DOHH2 (cell line): ENCODE results near the gene SYN1.

ENCODE experiments used
- H3F3A ChIP-seq: fragments of 200-600 bp; sonication (generic), shearing (Covaris generic); 2 replicates; pipeline ENCODE4 v1.6.0; 2016; ENCODE audit warnings: antibody characterized with exemption, mild to moderate bottlenecking; ENCODE audit not compliant: control insufficient read depth, insufficient read depth
- H3K27ac ChIP-seq: fragments of 200-600 bp; sonication (generic); 2 replicates; pipeline ENCODE4 v1.5.1; 2014; ENCODE audit warnings: low read depth, mild to moderate bottlenecking, low read length, moderate library complexity
- H3K27me3 ChIP-seq: fragments of 200-600 bp; sonication (generic); 2 replicates; pipeline ENCODE4 v1.6.1; 2014; ENCODE audit warnings: mild to moderate bottlenecking, low read length, mixed read lengths; ENCODE audit not compliant: control insufficient read depth
- H3K36me3 ChIP-seq: fragments of 200-600 bp; sonication (generic); 2 replicates; pipeline ENCODE4 v1.6.1; 2014; ENCODE audit warnings: mild to moderate bottlenecking, low read length, moderate library complexity, mixed read lengths; ENCODE audit not compliant: control insufficient read depth
- H3K4me1 ChIP-seq: fragments of 200-600 bp; sonication (generic); 2 replicates; pipeline ENCODE4 v1.6.1; 2014; ENCODE audit warnings: mild to moderate bottlenecking, low read length, mixed read lengths; ENCODE audit not compliant: control insufficient read depth
- H3K4me2 ChIP-seq: fragments of 200-600 bp; sonication (generic); 2 replicates; pipeline ENCODE4 v1.6.0; 2014; ENCODE audit warnings: mild to moderate bottlenecking, low read length, moderate library complexity
- H3K4me3 ChIP-seq: fragments of 200-600 bp; sonication (generic); 2 replicates; pipeline ENCODE4 v1.5.1; 2014; ENCODE audit warnings: mild to moderate bottlenecking, low read length, mixed read lengths
- H3K79me2 ChIP-seq: fragments of 200-600 bp; sonication (generic); 2 replicates; pipeline ENCODE4 v1.6.1; 2014; ENCODE audit warnings: mild to moderate bottlenecking, low read length, mixed read lengths; ENCODE audit not compliant: control insufficient read depth
- H3K9me2 ChIP-seq: fragments of 200-600 bp; sonication (generic); replicated peaks from 2 replicates; pipeline ENCODE4 v1.6.1; 2014; ENCODE audit warnings: mild to moderate bottlenecking, low read length, mixed read lengths; ENCODE audit not compliant: control insufficient read depth
- H3K9me3 ChIP-seq: fragments of 200-600 bp; sonication (generic); 2 replicates; pipeline ENCODE4 v1.6.1; 2014; ENCODE audit warnings: antibody characterized with exemption, low read length, mixed read lengths; ENCODE audit not compliant: control insufficient read depth, insufficient read depth
- H4K20me1 ChIP-seq: fragments of 200-600 bp; sonication (generic); 2 replicates; pipeline ENCODE4 v1.6.0; 2014; ENCODE audit warnings: low read depth, mild to moderate bottlenecking, antibody characterized with exemption, low read length, moderate library complexity; ENCODE audit not compliant: control insufficient read depth, insufficient read depth
- CTCF ChIP-seq: fragments of 200-600 bp; sonication (generic); IDR thresholded peaks from one replicate; pipeline ENCODE4 v1.5.1; 2014; ENCODE audit warnings: antibody characterized with exemption, mild to moderate bottlenecking, low read depth, low read length; ENCODE audit not compliant: poor library complexity, severe bottlenecking
- EZH2phosphoT487 ChIP-seq: fragments of 200-600 bp; sonication (generic); IDR thresholded peaks from 2 replicates; pipeline ENCODE4 v1.6.1; 2017; ENCODE audit warnings: borderline replicate concordance, mild to moderate bottlenecking, antibody characterized with exemption, low read length, moderate library complexity, mixed read lengths

SYN1 gene

GRCh38 chrX:47613082-47613481, 6.6 kb downstream of the SYN1 start:
- no peaks in the 10 kb centered on the region for H3F3A ChIP-seq
- H3K4me1 ChIP-seq, result no peaks in the 10 kb centered on the region
- H3K9me3 ChIP-seq, result no peaks in the 10 kb centered on the region
- H3K27ac ChIP-seq, result no peak overlapping the region
- H3K79me2 ChIP-seq, result no peaks in the 10 kb centered on the region
- no peak overlapping the region for H3K4me2 ChIP-seq
- H4K20me1 ChIP-seq, result no peaks in the 10 kb centered on the region
- H3K27me3 ChIP-seq, result no peaks in the 10 kb centered on the region; the same call in 1 of the 2 replicates
- H3K9me2 ChIP-seq, result no peaks in the 10 kb centered on the region
- H3K36me3 ChIP-seq, result no peaks in the 10 kb centered on the region
- no peak for TF ChIP-seq EZH2phosphoT487
- no peak for TF ChIP-seq CTCF
- no peak overlapping the region for H3K4me3 ChIP-seq

GRCh38 chrX:47612418-47612817, 7.2 kb downstream of the SYN1 start:
- Histone ChIP-seq H3K36me3 (no peaks in the 10 kb centered on the region), H3K79me2 (no peaks in the 10 kb centered on the region), H3K27ac (no peak overlapping the region), H3K4me3 (no peak overlapping the region), H3K4me2 (no peak overlapping the region), H4K20me1 (no peaks in the 10 kb centered on the region), H3K4me1 (no peaks in the 10 kb centered on the region), H3K9me3 (no peaks in the 10 kb centered on the region), H3K27me3 (no peaks in the 10 kb centered on the region; the same call in 1 of the 2 replicates), H3F3A (no peaks in the 10 kb centered on the region), H3K9me2 (no peaks in the 10 kb centered on the region)
- TF ChIP-seq EZH2phosphoT487 (no peak), CTCF (no peak)

GRCh38 chrX:47611926-47612325, 7.7 kb downstream of the SYN1 start:
- no peaks in the 10 kb centered on the region for H3K36me3 ChIP-seq
- H3K27me3 ChIP-seq, result no peaks in the 10 kb centered on the region; the same call in 1 of the 2 replicates
- no peak overlapping the region for H3K27ac ChIP-seq
- no peak overlapping the region for H3K4me3 ChIP-seq
- TF ChIP-seq EZH2phosphoT487, result no peak
- TF ChIP-seq CTCF, result no peak
- H3K9me3 ChIP-seq, result no peaks in the 10 kb centered on the region
- H4K20me1 ChIP-seq, result no peaks in the 10 kb centered on the region
- H3K79me2 ChIP-seq, result no peaks in the 10 kb centered on the region
- no peaks in the 10 kb centered on the region for H3K4me1 ChIP-seq
- H3F3A ChIP-seq, result no peaks in the 10 kb centered on the region
- H3K9me2 ChIP-seq, result no peaks in the 10 kb centered on the region
- no peak overlapping the region for H3K4me2 ChIP-seq
